GM19240 (cell line): ENCODE results near the gene MANF.
A peak's percentile ranks its signal among the peaks of the same experiment; 100 is the strongest.
"Not testable (repeated sequence)": the region's sequence is repeated elsewhere in the genome, so short reads cannot be mapped to it uniquely, and the experiment has no call there.

ENCODE experiments used
- DNase-seq: peaks from one replicate; pipeline ENCODE4 v3.0.0; 2011; ENCODE audit warnings: low spot score; ENCODE audit not compliant: insufficient read length

The MANF gene

GRCh38 chr3:51384726-51385473, at the start of gene MANF:
Gene MANF (plus strand): TSS chr3:51385291. CDS start chr3:51385343, 52 bp downstream.
- peak; percentile 100 for DNase-seq

GRCh38 chr3:51336261-51336660, 48.8 kb upstream of the MANF start:
- DNase-seq = no peak

- no peak for DNase-seq
Measured at GRCh38 chr3:51337666-51338065, 47.4 kb upstream of the MANF start.

GRCh38 chr3:51338632-51339031, 46.5 kb upstream of the MANF start:
- DNase-seq = no peak

GRCh38 chr3:51340013-51340829, 44.9 kb upstream of the MANF start:
- DNase-seq = no peak

- DNase-seq = no peak
Measured at GRCh38 chr3:51340989-51341636, 44.0 kb upstream of the MANF start.

- no peak for DNase-seq
Measured at GRCh38 chr3:51343918-51344687, 41.0 kb upstream of the MANF start.

- no peak for DNase-seq
Measured at GRCh38 chr3:51350751-51351150, 34.3 kb upstream of the MANF start.

- no peak for DNase-seq
Measured at GRCh38 chr3:51353131-51353530, 32.0 kb upstream of the MANF start.

- no peak for DNase-seq
Measured at GRCh38 chr3:51353691-51354090, 31.4 kb upstream of the MANF start.

GRCh38 chr3:51354172-51354571, 30.9 kb upstream of the MANF start:
- no peak for DNase-seq

- no peak for DNase-seq
Measured at GRCh38 chr3:51354731-51355615, 30.1 kb upstream of the MANF start.

- no peak for DNase-seq
Measured at GRCh38 chr3:51355891-51356578, 29.1 kb upstream of the MANF start.

GRCh38 chr3:51357856-51358255, 27.2 kb upstream of the MANF start:
- no peak for DNase-seq

- DNase-seq = no peak
Measured at GRCh38 chr3:51358981-51359380, 26.1 kb upstream of the MANF start.

- DNase-seq = no peak
Measured at GRCh38 chr3:51360806-51361205, 24.3 kb upstream of the MANF start.

GRCh38 chr3:51361746-51362145, 23.3 kb upstream of the MANF start:
- DNase-seq = no peak

GRCh38 chr3:51362476-51362875, 22.6 kb upstream of the MANF start:
- no peak for DNase-seq

- DNase-seq = not testable (repeated sequence)
Measured at GRCh38 chr3:51368276-51368675, 16.8 kb upstream of the MANF start.
